Measurements from ENCODE around the gene OR6X1.
"Not testable (repeated sequence)": the region's sequence is repeated elsewhere in the genome, so short reads cannot be mapped to it uniquely, and the experiment has no call there.

The OR6X1 gene

DNA sequence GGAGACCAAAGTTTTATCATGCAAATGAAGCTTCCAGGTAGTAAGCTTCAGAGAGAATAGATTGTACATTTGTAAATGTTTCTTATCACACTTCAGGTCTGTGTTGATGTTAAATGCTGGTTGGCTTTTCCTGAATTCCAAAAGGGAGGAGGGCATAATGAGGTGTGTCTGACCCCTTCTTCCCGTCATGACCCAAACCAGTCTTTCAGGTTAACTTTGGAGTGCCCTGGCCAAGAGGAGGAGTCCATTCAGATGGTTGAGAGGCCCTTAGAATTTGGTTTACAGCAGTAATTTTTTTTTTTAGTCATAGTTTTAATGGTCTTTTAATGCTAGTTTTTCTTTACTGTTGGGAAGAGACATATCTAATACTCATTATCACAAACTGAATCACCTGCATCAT lies 2.5 kb downstream of the OR6X1 start:
- DNase-seq, result no peak

DNA sequence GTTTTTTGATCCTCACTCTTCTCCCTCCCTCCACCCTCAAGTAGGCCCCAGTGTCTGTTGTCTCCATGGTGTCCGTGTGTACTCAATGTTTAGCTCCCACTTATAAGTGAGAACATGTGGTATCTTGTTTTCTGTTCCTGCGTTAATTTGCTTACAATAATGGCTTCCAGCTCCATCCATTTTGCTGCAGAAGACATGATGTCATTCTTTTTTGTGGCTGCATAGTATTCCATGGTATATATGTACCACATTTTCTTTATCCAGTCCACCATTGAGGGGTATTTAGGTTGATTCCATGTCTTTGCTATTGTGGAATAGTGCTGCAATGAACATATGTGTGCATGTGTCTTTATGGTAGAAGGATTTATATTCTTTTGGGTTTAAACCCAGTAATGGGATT lies 6.0 kb downstream of the OR6X1 start:
- not testable (repeated sequence) for DNase-seq

DNA sequence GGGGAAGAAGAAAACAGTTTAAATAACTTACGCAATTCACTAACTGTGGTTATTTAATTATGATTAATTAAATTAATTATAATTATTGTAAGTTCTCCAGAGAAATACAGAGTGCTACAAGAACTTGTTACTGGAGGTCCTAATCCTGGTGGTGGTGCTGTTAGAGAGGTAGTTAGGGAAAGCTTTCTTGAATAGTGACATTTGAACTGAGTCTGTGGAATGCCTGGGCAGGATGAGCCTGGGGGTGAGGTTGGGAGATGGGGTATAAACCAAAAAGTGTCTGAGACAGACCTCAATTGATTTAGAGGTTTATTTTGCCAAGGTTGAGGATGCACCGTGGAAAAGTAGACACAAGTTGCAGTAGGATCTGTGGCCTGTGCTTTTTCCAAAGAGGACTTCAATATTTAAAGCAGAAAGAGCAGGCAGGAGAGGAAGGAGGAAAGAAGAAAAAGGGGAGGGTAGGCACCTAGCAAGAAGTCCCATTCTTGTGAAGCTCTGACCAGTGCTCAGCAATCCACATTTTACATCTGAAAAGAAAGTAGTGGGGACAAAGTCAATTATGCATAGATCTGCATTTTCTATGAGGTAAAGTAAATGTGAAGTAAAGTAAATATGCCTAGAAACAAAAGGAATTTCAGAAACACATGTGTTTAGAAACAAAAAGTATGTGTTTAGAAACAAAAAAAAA lies 8.4 kb downstream of the OR6X1 start:
- DNase-seq, result no peak

DNA sequence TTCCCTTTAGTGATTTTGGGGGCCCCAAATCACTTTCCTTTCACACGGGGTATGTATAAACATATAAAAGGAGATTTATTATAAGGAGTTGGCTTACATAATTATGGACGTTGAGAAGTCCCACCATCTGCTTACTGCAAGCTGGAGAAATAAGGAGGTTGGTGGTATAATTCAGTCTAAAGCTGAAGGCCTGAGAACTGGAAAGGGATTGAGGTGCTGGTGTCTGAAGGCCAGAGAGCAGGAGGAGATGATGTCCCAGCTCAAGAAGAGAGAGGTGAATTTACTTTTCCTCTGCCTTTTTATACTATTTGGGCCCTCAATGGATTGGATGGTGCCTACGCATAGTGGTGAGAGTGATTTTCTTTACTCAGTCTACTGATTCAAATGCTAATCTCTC lies 11.6 kb downstream of the OR6X1 start:
- no peak for DNase-seq

DNA sequence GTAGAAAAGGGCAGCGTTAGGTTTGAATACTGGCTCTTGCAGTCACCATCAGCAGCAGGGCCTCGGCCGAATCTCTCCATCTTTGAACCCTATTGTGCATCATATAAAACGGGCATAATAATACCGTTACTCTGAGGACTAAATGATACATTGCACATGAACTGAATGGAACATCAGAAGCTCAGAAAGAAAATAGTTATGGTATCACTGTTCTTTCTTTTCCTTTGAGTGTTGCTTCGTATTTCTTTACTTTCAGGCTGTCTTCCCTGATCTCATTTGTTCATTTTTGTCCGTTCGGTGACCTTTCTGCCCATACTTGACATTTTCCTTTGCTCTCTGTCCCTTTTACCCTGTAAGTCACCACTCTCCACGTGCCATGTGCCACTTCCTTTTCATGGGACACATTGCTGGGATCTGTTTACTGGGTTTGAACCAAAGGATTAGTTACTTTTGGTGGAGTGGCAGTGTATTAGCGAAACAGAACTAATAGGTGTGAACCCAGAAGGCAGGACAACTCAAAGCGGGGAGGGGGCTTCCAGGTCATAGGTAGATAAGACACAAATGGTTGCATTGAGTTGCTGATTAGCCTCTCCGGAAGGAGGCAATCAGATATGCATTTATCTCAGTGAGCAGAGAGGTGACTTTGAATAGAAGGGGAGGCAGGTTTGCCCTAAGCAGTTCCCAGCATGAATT lies 12.1 kb downstream of the OR6X1 start:
- DNase-seq, result peak; percentile 22

DNA sequence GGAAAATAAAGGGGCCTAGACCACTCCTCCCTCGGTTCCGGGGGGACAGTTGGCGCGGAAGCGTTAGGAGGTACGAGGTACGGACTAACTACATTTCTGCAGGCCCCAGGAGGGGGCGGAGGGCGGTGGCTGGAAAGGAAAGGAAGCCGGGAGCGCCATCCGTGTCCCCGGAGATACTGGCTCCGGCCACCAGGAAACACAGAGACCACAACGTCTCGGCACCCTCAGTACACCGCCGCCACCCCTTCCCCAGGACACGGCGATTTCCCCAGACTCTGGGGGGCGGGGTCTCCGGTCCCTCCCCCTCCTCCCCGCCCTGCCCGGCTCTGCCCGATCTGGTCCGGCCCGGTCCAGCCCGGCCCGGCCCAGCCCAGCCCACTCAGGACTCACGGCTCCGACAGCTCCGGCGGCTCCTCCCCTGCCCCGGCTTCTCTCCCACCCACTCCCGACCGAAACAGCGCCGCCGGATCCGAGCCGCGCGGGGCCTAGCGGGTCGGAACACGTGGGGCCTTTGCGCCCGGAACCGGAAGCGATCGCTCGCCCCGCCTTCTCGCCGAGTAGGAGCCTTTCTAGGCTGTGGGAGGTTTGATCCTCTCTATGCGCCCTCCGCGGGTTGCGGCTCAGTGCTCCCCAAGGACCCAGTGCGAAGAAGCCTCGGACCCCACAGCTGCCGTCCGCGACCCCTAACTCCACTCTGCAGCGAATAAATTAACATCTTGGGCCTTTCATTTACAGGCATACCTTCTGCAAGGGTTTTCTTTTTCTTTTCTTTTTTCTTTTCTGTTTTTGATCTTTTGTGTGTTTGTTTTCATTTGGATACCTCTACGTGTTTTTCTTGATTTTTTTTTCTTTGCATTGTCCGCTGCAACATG lies 12.9 kb downstream of the OR6X1 start, which contains the start of gene ZNF202:
TSS of gene ZNF202 (minus strand) at position 502 of the 872 bp plus-strand sequence. CDS start 10,772 bp downstream, outside the sequence.
- DNase-seq, result peak; percentile 48

DNA sequence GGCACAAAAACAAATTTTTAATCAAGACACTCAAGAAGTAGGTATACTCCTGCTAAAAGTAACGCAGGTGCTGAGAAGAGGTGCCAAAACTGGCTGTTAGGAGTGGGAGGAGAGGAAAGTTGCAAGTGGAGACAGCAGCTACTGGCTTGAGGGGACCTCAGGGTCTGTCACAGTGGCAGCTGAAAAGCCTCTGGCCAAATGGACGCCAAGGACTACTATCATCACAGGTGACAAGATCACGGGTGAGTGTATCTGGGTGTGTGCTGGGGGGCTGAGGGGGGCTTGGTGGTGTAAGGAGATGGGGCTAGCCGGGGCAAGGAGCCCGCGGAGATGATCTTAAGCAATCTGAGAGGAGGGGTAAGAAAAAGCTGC lies 13.5 kb downstream of the OR6X1 start:
- no peak for DNase-seq

DNA sequence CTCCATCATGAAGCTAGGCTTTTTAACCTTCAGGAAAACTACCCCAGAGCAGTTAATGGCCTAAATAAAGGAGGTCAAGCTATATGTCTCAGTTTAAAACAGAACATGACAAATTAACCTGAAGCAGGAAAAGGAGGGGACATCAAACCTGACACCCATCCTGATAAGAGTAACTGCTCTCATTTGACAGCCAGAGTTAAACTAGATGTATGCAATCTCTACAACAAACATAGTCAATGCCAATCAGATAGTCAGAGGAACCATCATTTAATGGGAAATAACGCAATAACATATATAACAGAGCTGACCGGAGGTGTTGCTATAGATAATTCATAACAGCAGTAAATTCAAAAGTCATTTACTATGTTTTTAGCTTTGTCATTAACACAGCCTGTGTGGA lies 15.9 kb downstream of the OR6X1 start:
- DNase-seq, result no peak

DNA sequence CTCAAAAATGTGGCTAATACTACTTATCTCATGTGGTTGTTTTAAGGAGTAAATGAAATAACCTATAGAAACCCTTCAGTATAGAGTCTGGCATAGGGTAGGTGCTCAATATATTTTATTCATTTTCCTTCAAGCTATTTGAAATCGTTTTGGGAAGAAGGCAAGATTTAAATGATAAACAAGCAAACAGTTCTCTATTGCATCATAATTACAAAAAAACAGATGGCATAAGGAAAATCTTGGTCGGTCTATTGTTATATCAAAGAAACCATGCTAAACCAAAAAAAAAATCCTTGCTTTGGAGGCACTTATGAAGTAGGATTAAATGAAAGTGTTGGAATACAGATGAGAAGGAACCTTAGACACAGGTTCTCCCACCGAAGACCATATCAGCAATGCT lies 17.5 kb downstream of the OR6X1 start:
- DNase-seq, result no peak

DNA sequence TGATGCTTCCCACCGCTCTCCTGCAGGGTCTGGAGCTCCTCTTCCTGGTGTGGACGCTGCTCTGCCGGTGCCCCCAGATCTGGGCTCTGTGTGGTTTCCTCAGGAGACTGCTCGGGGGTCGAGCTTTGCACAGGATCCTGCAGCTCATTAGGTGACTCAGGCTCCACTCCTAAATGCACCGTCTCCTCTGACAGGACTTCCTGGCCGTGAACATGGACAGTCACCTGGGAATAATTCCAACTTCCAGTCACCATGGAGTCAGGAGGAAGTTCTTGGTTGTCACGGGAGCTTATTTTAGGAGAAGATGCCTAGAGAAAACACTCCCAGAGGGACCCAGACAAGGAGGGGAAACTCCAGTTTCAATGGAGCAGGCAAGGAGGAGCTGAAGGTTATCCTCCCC lies 24.7 kb downstream of the OR6X1 start:
- no peak for DNase-seq

DNA sequence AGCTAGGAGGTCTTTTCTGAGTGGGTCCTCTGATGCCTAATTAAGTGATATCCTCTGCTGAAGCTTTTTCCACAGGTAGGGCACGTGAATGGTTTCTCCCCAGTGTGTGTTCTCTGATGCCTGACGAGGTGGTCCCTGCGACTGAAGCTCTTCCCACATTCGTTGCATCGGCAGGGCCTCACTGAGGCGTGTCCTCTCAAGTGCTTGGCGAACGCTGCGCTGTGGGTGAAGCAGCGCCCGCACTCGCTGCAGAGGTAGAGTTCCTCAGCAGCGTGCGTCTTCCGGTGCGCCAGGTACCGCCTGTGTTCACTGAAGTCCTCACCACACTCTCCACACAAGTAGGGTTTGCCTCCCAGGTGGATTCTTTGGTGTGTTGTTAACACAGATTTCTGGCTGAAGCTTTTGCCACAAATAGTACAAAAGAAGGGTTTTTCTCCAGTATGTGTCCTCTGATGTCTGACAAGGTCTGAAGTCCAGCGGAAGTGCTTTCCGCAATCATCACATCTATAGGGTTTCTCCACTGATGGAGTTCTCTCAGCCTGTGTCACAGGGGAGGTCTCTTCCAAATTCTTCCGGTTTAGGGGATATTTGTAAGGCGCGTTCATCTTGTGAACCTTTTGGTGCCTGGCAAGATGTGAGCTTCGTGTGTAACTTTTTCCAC lies 28.2 kb downstream of the OR6X1 start:
- no peak for DNase-seq

DNA sequence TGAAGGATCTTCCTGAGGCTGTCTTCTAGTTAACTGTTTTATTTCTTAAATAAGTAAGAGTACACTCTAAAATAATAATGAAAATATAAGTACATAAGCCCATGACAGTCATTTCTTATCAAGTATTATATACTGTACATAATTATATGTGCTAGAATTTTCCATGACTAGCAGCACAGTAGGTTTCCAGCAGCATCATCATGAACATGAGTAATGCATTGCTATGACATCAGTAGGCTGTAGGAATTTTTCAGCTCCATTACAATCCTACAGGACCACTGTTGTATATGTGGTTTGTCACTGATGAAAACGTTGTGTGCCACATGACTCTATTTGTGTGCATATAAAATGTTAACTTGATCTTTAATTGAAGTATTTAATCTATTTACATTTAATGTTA lies 34.9 kb downstream of the OR6X1 start:
- no peak for DNase-seq

DNA sequence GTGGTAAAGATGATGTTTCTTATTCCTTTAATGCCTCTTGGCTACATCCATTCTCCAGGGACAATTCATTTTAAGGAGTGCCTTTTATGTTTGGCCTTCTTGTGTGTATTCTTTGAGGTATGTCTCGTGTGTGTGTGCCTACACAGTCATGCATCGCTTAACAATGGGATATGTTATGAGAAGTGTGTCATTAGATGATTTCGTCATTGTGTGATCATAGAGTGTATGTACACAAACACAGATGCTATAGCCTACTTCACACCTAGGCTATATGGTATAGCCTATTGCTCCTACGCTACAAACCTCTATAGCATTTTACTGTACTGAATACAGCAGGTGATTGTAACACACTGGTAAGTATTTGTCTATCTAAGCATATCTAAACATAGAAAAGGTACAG lies 35.8 kb downstream of the OR6X1 start:
- DNase-seq, result no peak

DNA sequence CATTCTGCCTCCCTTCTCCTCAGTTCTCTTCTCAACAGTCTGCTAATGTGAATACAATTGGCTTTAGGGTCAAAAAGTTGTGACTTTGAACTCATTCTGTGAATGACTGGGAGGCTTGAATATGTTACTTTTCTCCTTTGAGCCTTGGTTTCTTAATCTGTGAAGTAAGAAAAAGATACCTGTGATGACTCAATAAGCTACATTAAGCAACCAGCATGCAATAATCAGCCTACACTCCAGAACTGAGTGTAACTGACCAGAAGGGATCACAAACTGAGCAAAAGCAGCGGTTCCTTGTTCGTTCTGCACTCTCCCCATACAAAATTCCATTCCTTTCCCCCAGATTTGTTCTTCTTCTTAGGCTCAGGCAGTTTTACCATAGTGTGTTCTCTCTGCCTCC lies 36.3 kb downstream of the OR6X1 start:
- no peak for DNase-seq

DNA sequence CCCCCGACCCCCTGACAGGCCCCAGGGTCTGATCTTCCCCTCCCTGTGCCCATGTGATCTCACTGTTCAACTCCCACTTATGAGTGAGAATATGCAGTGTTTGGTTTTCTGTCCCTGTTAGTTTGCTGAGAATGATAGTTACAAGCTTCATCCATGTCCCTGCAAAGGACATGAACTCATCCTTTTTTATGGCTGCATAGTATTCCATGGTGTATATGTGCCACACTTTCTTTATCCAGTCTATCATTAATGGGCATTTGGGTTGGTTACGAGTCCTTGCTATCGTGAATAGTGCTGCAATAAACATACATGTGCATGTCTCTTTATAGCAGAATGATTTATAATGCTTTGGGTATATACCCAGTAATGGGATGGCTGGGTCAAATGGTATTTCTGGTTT lies 41.7 kb downstream of the OR6X1 start:
- DNase-seq, result not testable (repeated sequence)

DNA sequence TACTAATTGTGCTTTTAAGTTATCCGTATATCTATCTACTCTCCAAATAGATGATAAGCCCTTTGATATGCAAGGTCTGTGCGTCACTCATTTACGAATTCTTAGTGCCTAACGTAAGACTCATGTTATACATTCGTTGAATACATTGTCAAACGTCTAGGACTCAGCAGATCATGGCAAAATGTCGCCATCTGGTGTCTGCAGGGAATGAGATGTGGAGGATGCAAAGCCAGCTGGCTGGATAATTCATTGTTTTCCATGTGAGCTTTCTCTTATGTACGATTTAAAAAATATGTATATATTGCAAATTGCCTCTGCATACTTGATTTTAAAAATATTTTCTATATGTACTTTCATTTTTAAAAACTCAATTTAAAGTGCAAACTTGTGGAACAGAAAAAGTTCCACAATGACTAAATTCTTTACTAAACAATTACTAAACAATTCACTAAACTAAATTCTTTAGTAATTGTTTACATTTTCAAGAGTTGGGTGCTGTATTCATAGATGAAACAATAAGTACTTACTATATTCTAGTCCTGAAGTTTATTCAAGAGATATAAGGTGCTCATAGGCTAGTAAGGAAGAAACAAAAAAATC lies 46.6 kb downstream of the OR6X1 start:
- peak; percentile 54 for DNase-seq

DNA sequence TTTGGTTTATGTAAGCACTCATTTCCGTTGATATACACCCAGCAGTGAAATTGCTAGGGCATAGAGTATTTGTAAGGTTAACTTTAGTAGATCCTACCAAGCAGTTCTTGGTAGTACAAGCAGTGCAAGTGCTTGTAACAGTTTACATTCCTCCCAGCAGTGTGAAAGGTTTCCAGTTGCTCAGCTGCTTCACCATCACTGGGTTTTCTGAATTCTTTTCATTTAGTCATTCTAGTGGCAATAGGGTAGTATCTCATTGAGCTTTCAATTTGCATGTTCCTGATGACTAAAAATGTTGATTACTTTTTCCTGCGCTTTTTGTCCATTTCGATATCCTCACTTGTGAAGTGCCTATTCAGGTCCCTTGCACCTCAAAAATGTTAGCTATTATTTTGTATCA lies 47.1 kb downstream of the OR6X1 start:
- DNase-seq, result no peak

DNA sequence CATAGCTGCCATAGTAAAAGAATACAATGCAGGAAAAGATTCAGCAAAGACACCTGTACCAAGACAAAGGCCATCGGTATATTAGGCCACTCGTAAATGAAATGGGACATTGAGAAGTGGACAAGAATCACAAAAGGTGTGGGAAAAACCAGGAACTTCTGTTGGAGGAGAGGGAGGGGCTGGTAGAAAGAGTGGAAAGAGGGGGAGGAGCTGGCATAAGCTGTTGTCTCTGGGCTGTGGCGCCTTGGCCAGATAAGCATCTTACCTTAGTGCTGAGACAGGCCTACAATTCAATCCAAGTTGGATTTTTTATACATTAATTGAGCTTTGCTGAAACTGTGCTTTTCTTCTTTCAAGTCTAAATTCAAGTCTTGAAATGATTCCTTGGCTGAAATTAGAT lies 50.0 kb downstream of the OR6X1 start:
- DNase-seq, result no peak

Measured in kidney glomerular epithelial cell (primary cell).